ENCODE results near the gene MBL2.

GRCh38 chr10:52814506-52814905 is 41.9 kb upstream of the MBL2 start:
- TF ChIP-seq CTCF (conservative IDR thresholded peaks at IDR 0.05): no peak
- no peak for TF ChIP-seq EZH2 (IDR thresholded peaks at IDR 0.05; ENCODE audit: low read depth)
